Measurements from ENCODE around the gene TOP2A. TPM values are rescaled to one million over a fixed set of nuclear protein-coding genes. Genes with fewer than 3 reads are reported as not detected.
A peak's percentile ranks its signal among the peaks of the same experiment; 100 is the strongest.

The TOP2A gene
- total RNA-seq, 2 donors from 2014 or later, result 0.31 to 3.7 TPM

DNA sequence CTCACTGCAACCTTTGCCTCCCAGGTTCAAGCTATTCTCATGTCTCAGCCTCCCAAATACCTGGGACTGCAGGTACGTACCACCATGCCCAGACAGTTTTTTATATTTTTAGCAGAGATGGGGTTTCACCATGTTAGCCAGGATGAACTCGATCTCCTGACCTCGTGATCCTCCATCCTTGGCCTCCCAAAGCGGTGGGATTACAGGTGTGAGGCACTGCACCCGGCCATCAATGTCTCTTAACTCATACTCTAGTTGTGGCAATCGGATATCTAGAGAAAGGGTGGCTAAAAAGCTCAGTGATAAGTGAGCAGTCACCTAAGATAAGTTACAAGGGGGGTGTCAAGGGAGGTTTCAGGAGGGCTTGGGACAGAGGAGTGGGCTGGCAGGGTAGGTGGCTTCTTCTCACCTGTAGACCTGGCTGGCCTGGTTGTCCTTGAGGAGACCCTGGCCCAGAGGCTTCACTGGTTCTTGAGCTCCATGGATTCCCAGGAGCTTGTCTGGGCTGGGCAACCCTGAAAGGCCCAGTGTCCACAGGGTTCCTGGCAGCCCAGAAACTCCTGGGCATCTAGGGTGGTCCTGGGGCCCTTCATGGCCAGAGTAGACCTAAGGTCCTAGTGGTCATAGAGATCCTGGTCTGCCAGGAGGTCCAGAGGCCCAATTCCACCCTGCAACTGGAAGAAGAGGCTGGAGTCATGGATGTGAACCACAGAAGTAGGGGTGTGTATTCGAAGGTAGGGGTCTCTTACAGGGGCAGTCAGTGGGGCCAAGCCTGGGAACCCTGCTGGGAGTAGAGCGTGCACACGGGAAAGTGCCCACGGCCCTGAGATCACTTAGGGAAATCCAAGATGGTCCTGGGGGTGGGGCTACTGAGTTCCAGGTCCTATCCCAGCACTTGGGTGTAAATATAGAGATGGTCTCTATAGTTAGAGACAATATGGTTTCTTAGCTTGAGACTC lies 12.9 kb upstream of the TOP2A start:
- no peak overlapping the region for H3K4me3 ChIP-seq
- DNase-seq (ENCODE audit: low spot score), result peak; percentile 28
- H3K27me3 ChIP-seq, result no peaks in the 10 kb centered on the region
- TF ChIP-seq, protein P1, sequence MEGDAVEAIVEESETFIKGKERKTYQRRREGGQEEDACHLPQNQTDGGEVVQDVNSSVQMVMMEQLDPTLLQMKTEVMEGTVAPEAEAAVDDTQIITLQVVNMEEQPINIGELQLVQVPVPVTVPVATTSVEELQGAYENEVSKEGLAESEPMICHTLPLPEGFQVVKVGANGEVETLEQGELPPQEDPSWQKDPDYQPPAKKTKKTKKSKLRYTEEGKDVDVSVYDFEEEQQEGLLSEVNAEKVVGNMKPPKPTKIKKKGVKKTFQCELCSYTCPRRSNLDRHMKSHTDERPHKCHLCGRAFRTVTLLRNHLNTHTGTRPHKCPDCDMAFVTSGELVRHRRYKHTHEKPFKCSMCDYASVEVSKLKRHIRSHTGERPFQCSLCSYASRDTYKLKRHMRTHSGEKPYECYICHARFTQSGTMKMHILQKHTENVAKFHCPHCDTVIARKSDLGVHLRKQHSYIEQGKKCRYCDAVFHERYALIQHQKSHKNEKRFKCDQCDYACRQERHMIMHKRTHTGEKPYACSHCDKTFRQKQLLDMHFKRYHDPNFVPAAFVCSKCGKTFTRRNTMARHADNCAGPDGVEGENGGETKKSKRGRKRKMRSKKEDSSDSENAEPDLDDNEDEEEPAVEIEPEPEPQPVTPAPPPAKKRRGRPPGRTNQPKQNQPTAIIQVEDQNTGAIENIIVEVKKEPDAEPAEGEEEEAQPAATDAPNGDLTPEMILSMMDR (IDR thresholded peaks at IDR 0.05), result no peak
- peaks cover 0 to 14% of the 10 kb centered on the region in 2 donors for H3K4me1 ChIP-seq
- H3K27ac ChIP-seq, result no peak overlapping the region
- H3K36me3 ChIP-seq, result no peaks in the 10 kb centered on the region
- no peaks in the 10 kb centered on the region for H3K9me3 ChIP-seq

DNA sequence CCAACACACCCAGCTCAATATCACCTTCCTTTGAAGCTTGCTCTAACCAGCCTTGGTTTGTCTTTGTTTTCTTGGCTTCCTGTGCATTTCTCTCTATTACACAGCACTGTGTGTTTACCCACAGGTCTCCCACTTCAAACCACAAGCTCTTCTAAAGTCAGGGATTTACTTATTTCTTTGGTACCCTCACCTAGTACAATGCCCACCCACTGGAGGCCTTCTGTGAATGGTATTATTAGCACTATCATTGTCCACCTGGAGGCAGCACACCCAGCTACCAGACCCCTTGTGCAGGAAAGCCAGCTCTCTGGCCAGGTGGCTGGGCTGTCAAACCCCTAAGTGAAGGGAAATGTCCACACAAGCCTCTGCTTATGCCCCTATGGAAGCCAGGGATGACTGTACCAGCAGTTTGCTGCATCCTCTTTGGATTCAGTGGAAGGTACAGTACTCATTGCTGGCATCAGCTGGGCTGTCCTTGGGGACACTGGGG lies 9.4 kb upstream of the TOP2A start:
- Histone ChIP-seq H3K4me1 (no peaks in the 10 kb centered on the region), H3K4me3 (no peak overlapping the region), H3K36me3 (no peaks in the 10 kb centered on the region), H3K27me3 (no peaks in the 10 kb centered on the region), H3K9me3 (no peaks in the 10 kb centered on the region), H3K27ac (no peak overlapping the region)
- peak; percentile 11 for DNase-seq (ENCODE audit: low spot score)
- TF ChIP-seq, protein P1 (IDR thresholded peaks at IDR 0.05), result no peak

DNA sequence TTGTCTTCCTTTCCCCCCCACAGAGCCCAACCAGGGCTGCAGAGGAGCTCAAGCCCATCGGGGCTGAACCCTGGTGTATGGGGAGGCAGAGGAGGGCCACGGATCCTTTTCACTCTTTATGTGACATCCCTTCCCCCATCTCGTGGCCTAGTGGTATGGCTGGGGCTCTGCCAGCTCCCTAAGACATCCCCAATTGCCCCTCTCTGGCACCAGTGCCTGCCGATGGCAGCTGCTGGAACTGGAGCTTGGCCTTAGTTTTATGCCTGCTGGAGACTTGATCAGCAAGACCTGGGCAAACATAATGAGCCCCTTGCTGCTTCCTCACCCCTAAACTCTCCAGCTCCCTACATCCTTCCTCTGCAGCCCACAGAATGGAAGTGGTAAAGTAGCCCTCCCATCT lies 8.0 kb upstream of the TOP2A start:
- Histone ChIP-seq H3K36me3 (no peaks in the 10 kb centered on the region), H3K4me3 (no peak overlapping the region), H3K9me3 (no peaks in the 10 kb centered on the region), H3K27ac (no peak overlapping the region), H3K4me1 (no peaks in the 10 kb centered on the region), H3K27me3 (no peaks in the 10 kb centered on the region)
- TF ChIP-seq, protein P1 (IDR thresholded peaks at IDR 0.05), result no peak
- DNase-seq (ENCODE audit: low spot score), result no peak

DNA sequence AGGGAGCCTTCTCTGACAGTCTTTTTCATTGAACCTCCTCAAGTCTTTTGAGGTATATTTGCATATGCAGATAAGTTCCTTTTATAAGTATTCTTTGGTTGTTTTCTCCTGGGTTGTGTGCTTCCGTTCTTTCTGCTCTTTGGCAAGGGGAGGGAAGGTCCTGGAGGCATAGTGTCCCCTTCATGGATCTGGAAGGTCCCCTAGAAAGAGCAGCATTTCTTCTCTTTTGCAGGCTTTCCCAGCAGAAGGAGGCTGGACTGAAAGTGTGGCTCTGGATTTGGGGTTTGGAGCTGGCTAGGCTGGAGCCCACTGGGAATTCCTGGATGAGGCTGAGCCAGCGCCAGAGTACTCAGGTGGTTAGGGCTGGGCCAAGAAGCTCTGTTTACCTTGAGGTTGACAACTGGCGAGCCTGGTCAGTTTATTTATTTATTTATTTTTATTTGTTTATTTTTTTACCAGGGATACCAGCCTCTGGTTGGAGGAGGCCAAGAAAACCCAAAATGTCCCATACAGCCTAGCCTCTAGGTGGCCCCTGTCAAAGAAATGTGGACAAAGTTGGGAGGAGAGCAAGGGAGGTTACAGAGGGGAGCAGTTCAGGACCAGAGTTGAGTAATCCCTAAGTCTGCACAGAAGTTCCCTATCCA lies 5.4 kb upstream of the TOP2A start:
- DNase-seq (ENCODE audit: low spot score), result no peak
- Histone ChIP-seq H3K27ac (no peak overlapping the region), H3K4me1 (peaks cover 0 to 7% of the 10 kb centered on the region in 2 donors), H3K27me3 (no peaks in the 10 kb centered on the region), H3K4me3 (no peak overlapping the region), H3K36me3 (no peaks in the 10 kb centered on the region), H3K9me3 (no peaks in the 10 kb centered on the region)
- TF ChIP-seq, protein P1 (IDR thresholded peaks at IDR 0.05), result no peak

DNA sequence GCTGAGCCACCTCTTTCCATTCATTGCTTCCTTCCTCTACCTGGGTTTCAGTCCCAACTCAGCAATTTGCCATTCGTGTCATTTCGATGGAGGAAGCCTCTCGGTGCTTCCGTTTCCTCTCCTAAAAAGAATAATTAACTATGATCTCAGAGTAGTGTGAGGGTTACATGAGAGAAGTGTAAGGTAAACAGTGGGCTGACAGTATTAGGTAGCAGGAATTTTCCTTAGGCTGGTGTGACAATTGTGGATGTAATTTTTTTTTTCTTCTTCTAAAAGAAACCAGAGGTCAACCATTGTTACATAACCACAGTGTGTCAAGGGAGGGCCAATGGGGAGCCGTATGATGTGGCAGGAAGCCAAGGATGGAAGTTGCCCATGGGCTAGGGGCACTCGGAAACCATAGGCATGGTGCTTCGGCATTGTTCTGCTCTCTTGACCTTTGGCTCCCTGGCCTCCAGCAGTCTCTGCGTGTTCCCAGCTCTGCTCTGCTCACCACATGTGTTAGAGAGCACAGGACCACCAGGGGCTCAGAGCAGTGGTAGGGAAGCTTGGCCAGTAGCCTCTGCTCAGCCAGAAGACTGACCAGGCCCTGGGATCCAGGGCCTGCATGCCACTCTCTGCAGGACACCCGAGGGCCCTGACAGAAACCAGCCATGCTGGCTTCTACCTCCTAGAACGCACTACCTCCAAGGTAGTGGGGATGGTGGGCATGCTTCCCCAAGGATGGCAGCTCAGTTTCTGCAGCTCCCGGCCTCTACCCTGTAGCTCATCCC lies 2.0 kb upstream of the TOP2A start:
- Histone ChIP-seq H3K9me3 (no peaks in the 10 kb centered on the region), H3K4me3 (no peak overlapping the region), H3K4me1 (peaks cover 0 to 20% of the 10 kb centered on the region in 2 donors), H3K27ac (no peak overlapping the region), H3K36me3 (no peaks in the 10 kb centered on the region), H3K27me3 (no peaks in the 10 kb centered on the region)
- peak; percentile 51 for DNase-seq (ENCODE audit: low spot score)
- TF ChIP-seq, protein P1 (IDR thresholded peaks at IDR 0.05), result no peak

Data from right atrium auricular region (tissue), 2 donors.